ENCODE results near the gene PIGQ. TPM values are rescaled to one million over a fixed set of nuclear protein-coding genes. Genes with fewer than 3 reads are reported as not detected.

PIGQ gene
- total RNA-seq, 1 donor from 2014 or later: 86.7 TPM

DNA sequence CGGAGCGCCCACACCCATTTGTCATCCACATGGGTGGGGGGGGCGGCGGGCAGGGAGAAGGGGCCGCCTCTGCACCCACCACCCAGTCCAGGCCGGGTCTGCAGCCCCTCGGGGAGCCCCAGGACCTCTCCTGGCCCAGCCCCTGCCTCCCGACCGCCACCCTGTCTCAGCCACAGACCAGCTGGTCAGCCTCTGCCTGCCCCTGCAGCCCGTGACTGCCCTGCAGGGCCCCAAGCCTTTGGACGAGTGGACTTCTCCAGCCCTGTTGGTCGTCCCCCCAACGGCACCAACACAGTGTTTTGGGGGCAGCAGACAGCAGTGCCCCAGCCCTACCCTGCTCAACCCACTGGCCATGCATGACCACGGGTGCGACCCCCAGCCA, 8.4 kb upstream of the PIGQ start:
- Mint-ChIP-seq H3K27ac (no peak overlapping the region), H3K4me3 (no peak overlapping the region), H3K36me3 (no peaks in the 10 kb centered on the region), H3K9me3 (no peaks in the 10 kb centered on the region), H3K4me1 (peaks cover 11% of the 10 kb centered on the region), H3K27me3 (ENCODE audit: low read depth) (peaks cover 46% of the 10 kb centered on the region)
- TF ChIP-seq, protein P1, sequence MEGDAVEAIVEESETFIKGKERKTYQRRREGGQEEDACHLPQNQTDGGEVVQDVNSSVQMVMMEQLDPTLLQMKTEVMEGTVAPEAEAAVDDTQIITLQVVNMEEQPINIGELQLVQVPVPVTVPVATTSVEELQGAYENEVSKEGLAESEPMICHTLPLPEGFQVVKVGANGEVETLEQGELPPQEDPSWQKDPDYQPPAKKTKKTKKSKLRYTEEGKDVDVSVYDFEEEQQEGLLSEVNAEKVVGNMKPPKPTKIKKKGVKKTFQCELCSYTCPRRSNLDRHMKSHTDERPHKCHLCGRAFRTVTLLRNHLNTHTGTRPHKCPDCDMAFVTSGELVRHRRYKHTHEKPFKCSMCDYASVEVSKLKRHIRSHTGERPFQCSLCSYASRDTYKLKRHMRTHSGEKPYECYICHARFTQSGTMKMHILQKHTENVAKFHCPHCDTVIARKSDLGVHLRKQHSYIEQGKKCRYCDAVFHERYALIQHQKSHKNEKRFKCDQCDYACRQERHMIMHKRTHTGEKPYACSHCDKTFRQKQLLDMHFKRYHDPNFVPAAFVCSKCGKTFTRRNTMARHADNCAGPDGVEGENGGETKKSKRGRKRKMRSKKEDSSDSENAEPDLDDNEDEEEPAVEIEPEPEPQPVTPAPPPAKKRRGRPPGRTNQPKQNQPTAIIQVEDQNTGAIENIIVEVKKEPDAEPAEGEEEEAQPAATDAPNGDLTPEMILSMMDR (IDR thresholded peaks at IDR 0.05; ENCODE audit: unreplicated experiment): no peak
- DNase-seq (ENCODE audit: low spot score in 2 of 2, unreplicated experiment in 2 of 2): no peak

DNA sequence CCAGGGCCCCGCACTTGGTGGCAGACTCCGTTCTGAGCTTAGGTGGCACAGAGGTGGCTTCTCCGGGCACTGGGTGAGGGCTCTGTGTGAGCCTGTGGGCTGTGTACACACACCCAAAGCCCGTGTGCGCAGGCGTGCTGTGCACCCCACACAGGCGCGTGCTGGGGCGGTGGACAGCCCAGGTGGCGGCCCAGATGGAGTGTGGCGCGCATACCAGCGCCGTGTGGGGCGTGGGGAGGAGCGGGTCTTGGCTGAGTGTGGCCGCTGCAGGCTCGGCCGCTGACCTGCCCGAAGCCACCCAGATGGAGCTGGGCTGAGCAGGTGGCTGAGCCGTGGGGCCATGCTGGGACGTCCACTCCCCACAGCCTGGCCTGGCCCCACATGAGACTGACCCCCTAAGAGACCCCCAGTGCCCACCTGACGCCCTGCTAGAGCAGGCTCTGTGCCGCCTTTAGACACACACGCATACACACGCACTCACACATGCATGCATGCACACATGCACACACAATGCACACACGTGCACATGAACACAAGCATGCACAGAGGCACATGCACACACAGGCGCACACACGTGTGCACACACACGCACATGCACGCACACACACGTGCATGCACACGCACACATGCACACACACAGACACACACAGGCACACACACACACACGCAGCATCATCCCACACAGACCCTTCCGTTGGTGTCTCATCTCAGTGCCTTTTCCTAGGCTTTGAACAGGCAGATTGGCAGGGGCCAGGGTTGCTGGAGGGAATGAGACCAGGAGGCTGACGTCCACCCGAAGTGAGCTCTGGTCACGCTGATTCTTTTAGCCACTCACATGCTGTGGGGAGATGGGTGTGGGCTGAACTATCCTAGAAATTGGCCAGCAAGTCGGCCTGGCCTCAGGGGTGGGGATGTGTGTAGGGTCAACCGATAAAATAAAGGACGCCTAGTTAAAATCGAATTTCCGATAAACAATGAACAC, 7.5 kb upstream of the PIGQ start:
- H3K27ac Mint-ChIP-seq: no peak overlapping the region
- no peak overlapping the region for H3K4me3 Mint-ChIP-seq
- H3K4me1 Mint-ChIP-seq: peaks cover 19% of the 10 kb centered on the region
- no peaks in the 10 kb centered on the region for H3K9me3 Mint-ChIP-seq
- no peaks in the 10 kb centered on the region for H3K36me3 Mint-ChIP-seq
- TF ChIP-seq, protein P1 (IDR thresholded peaks at IDR 0.05; ENCODE audit: unreplicated experiment): no peak
- peaks cover 43% of the 10 kb centered on the region for H3K27me3 Mint-ChIP-seq (ENCODE audit: low read depth)
- no peak for DNase-seq (ENCODE audit: low spot score in 2 of 2, unreplicated experiment in 2 of 2)

DNA sequence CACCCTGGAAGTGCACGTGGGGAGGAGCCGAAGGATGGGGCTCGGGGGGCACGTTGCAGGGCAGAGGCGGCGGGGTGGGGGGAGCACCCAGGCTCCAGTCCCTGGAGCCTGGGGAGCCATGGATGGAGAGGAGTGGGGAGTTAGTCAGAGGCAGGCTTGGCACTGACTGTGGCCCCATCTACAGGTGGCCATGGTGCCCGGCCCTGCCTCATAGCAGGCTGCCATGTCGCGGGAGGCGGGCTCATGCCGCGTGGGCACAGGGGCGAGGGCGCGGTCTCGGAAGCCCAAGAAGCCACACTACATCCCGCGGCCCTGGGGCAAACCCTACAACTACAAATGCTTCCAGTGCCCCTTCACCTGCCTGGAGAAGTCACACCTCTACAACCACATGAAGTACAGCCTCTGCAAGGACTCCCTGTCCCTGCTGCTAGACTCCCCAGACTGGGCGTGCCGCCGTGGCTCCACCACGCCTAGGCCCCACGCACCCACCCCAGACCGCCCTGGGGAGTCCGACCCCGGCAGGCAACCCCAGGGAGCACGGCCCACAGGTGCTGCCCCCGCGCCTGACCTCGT, 6.6 kb upstream of the PIGQ start:
- DNase-seq (ENCODE audit: low spot score in 2 of 2, unreplicated experiment in 2 of 2): no peak
- H3K4me1 Mint-ChIP-seq: peaks cover 19% of the 10 kb centered on the region
- H3K27ac Mint-ChIP-seq: no peak overlapping the region
- no peaks in the 10 kb centered on the region for H3K9me3 Mint-ChIP-seq
- H3K4me3 Mint-ChIP-seq: no peak overlapping the region
- no peaks in the 10 kb centered on the region for H3K36me3 Mint-ChIP-seq
- TF ChIP-seq, protein P1 (IDR thresholded peaks at IDR 0.05; ENCODE audit: unreplicated experiment): no peak
- H3K27me3 Mint-ChIP-seq (ENCODE audit: low read depth): peaks cover 34% of the 10 kb centered on the region

DNA sequence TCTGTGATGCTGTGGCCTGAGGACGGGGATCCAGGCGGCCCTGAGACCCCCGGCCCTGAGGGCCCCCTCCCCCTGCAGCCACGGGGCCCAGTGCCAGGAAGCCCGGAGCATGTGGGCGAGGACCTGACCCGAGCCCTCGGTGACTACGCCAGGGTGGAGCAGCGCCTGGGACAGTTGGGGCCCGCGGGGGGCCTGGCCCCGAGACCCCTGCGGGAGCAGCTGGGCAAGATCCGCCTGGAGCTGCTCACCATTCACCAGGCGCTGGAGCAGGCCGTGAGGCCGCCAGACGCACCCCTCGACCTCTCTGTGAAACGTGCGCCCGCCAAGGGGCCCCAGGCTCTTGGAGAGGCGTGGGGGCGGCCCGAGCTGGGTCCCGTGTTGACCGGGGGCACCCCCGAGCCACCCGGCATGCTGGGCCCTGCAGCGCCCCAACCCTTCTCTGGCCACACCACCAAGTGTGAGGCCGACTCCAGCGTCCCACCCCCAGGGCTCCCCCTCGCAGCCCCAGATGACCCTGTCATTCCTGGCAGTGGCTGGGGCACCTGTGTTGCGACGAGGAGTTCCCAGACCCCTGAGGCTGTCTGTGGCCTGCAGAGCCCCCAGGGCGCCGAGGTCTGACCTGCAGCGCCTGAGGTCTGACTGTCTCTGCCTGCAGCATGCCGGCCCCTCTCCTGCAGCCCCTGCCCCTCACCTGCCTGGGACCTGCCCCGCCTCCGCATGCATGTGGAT, 4.9 kb upstream of the PIGQ start:
- Mint-ChIP-seq H3K36me3 (no peaks in the 10 kb centered on the region), H3K9me3 (no peaks in the 10 kb centered on the region), H3K4me3 (no peak overlapping the region), H3K27me3 (ENCODE audit: low read depth) (peaks cover 20% of the 10 kb centered on the region), H3K27ac (no peak overlapping the region), H3K4me1 (peaks cover 24% of the 10 kb centered on the region)
- TF ChIP-seq, protein P1 (IDR thresholded peaks at IDR 0.05; ENCODE audit: unreplicated experiment): no peak
- DNase-seq (ENCODE audit: low spot score in 2 of 2, unreplicated experiment in 2 of 2): no peak

DNA sequence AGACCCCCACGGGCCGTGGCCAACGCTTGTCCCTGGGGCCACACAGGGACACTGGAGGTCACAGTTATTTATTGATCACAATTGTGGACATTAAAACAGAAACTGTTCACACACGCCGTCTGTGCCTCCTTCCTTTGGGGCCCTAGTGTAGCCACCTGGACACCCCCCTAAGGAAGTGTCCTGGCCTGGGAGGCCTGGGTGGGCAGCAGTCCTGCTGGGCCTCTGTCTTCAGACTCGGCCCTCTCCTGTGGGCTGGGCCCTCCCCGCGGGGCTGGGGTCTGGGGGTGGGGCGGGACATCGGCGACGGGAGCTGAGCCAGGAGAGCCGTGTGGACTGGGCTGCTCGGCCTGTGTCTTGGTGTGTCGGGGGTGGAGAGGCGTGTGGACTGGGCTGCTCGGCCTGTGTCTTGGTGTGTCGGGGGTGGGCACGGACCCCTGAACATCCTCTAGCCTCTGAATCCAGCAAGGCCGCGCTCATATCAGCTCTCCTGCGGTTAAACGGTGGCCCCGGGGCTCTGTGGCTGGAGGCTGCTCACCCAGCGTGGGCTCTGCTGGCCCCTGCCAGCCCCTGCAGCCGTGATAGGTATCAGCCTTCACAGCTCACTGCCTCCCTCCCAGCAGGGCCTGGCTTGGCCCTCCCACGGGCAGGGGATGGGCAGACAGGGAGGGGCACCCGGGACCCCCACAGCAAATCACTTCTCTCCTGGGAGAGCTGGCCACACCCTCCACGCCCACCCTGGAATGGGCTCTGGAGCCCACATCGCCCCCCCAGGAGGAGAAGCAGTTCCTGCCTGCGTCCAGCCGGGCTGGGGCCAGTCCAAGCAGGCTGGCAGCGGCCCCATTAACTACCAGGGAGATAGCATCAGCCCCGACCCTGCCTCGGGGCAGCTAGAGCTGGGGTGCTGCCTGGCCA, 4.1 kb upstream of the PIGQ start:
- no peak overlapping the region for H3K27ac Mint-ChIP-seq
- TF ChIP-seq, protein P1 (IDR thresholded peaks at IDR 0.05; ENCODE audit: unreplicated experiment): no peak
- no peaks in the 10 kb centered on the region for H3K9me3 Mint-ChIP-seq
- peaks cover 20% of the 10 kb centered on the region for H3K27me3 Mint-ChIP-seq (ENCODE audit: low read depth)
- DNase-seq (ENCODE audit: low spot score in 2 of 2, unreplicated experiment in 2 of 2): no peak
- H3K4me1 Mint-ChIP-seq: peaks cover 25% of the 10 kb centered on the region
- H3K4me3 Mint-ChIP-seq: no peak overlapping the region
- no peaks in the 10 kb centered on the region for H3K36me3 Mint-ChIP-seq

Data from mesothelial cell of epicardium (in vitro differentiated cells).